IPS-18c (cell line): ENCODE measurements around the gene RNF212.

Experiments
- H3K4me3 ChIP-seq: 2 replicates; pipeline ENCODE4 v1.7.0; 2013; ENCODE audit warnings: low read depth, mild to moderate bottlenecking, low read length, moderate library complexity; ENCODE audit not compliant: insufficient read depth
- H3K9me3 ChIP-seq: one replicate; pipeline ENCODE4 v1.6.1; 2013; ENCODE audit warnings: mild to moderate bottlenecking, low read length, moderate library complexity; ENCODE audit not compliant: control insufficient read depth, insufficient read depth

The RNF212 gene

DNA sequence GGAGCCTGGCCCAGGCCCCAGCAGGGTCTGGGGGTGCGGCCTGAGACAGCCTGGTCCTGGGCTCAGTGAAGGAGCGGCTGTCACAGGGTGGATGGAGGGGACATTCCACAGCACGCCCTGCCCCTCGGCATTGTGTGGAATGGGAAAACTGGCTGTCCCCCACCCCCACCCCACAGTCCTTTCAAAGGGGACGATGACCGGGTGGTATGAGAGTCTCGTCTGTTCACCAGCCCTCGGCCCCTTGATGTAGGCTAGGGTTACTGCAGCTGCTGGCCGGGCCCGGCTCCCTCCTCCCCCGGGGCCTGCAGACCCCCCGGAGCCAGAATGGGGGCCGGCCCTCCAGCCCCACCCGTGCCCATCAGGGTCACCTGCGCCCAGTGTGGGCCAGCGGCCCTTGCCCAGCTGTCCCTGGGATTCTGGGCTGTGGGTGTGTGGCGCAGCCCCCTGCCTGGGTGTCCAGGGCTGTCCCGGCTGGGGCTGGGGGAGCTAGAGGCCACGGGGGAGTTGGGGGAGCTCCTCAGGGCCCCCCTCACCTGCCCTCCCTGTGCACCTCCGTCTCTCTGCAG is 90.2 kb downstream of the RNF212 start:
- H3K9me3 ChIP-seq: no peaks in the 10 kb centered on the region
- H3K4me3 ChIP-seq: no peak overlapping the region

DNA sequence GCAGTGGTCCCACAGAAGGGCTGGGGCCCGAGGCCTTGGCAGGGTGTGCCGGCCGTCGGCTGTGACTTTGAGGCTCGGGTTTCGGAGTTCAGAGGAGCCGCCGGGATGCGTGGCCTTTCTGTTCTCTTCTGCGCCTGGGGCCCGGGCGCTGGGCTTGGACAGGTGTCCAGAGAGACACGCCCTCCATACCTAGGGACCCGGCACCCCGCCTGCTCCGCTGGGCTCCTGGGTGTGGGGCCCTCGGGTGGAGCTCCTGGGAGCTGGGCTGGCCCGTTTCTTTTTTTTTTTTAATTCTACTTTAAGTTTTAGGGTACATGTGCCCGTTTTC is 90.7 kb downstream of the RNF212 start:
- Histone ChIP-seq H3K4me3 (no peak overlapping the region), H3K9me3 (no peaks in the 10 kb centered on the region)

DNA sequence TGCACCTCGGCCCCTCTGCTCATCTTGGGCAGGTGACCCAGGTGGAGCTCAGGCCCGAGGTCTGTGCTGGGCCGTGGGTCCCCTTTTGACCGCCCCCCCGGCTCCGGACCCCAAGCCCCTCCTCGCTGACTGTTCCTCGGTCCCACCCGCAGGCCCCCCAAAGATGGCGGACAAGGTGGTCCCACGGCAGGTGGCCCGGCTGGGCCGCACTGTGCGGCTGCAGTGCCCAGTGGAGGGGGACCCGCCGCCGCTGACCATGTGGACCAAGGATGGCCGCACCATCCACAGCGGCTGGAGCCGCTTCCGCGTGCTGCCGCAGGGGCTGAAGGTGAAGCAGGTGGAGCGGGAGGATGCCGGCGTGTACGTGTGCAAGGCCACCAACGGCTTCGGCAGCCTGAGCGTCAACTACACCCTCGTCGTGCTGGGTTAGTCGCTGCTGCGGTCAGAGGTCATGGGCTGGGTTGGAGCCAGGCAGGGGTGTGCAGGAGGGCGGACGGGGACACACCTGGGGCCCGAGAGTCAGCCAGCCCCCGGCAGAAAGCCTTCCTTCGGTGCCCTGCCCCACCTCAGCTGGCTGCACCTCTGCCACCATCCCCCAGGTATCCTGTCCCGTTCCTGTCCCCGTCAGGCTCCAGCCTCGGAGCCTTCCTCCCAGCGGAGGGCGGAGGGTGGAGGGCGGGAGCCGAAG is 91.2 kb downstream of the RNF212 start:
- no peak overlapping the region for H3K4me3 ChIP-seq
- H3K9me3 ChIP-seq: no peaks in the 10 kb centered on the region
